Measurements from ENCODE around the gene MGLL. TPM values are rescaled to one million over a fixed set of nuclear protein-coding genes. Genes with fewer than 3 reads are reported as not detected.

Gene MGLL
- total RNA-seq (2022; extraction: Qiagen RNA extraction), result 64.4 to 75.1 TPM (median 70.0 TPM) in 5 replicates

DNA sequence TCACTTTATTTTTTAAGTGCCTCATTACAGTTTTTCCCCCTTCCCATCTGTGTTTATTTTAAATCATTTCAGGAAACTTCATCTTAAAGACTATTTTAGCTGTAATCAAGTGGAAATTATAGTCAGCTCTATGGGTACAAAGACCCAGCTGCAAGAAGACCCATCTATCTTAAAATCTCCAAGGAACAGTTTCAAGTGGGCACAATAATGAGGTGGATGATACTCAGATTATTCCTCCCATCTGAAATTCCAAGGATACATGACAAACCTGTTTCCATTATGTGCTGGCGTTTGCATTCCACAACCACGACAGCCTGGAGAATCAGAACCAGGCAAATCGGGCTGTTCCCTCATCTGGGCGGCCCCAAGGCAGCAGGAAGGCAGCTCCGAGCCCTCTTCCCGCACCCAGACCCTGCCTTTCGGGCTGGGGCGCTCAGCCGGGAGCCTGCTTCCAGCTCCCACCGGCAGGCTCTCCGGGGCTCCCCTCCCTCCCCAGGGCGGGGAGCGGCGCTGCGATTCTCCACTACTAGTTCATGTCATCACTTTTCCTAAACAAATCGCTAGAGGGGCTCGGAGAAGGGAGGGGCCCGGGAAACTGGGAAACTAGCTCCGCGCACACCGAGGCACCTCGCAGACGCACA lies at the start of gene MGLL:
MGLL (minus strand) TSS at position 475 of the 641 bp plus-strand sequence; CDS start at position 278, 197 bp downstream.

DNA sequence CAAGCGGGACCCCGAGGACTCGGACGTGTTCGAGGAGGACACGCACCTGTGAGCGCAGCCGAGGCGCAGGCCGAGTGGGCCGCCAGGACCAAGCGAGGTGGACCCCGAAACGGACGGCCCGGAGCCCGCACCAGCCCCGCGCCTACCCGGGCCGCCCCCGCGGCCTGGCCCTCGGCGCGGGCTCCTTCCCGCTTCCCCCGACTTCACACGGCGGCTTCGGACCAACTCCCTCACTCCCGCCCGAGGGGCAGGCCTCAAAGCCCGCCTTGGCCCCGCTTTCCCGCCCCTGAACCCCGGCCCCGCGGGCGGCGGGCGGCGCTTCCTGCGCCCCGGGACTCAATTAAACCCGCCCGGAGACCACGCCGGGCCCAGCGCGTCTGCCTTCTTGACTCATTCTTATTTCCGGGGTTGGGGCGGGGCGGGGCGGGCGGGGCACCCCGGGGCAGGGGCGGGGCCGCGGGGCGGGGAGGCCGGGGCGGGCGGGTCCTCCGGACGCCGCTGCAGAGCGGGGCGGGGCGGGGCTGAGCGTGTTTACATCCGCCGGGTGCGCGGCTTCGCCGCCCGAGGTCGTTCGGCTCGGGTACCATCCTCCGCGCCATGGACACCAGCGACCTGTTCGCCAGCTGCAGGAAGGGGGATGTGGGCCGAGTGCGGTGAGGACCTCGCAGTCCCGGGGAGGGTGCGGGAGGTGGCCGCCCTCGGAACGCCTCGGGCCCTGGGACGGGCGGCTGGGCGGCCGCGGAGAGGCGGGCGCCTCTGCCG lies 149.7 kb downstream of the MGLL start, which contains the start of gene ABTB1:
ABTB1 (plus strand) TSS at position 524 of the 762 bp plus-strand sequence; CDS start at position 598, 74 bp downstream.

Other genes starting within 250 kb of the MGLL start
- 43.2 to 60.5 TPM (median 58.3 TPM) in 5 replicates for gene TPRA1, start 231.8 kb downstream of the MGLL start, total RNA-seq (2022; extraction: Qiagen RNA extraction)
- gene MCM2, start 224.1 kb downstream of the MGLL start, total RNA-seq (2022; extraction: Qiagen RNA extraction), result 51.9 to 58.4 TPM (median 55.3 TPM) in 5 replicates
- gene PODXL2, start 193.3 kb downstream of the MGLL start, total RNA-seq (2022; extraction: Qiagen RNA extraction), result 9.2 to 11.6 TPM (median 10.0 TPM) in 5 replicates
- gene ABTB1, start 149.6 kb downstream of the MGLL start, total RNA-seq (2022; extraction: Qiagen RNA extraction), result 13.0 to 19.6 TPM (median 17.1 TPM) in 5 replicates
- gene KBTBD12, start 92.7 kb upstream of the MGLL start, total RNA-seq (2022; extraction: Qiagen RNA extraction), result not detected in 5 replicates
- gene SEC61A1, start 229.9 kb upstream of the MGLL start, total RNA-seq (2022; extraction: Qiagen RNA extraction), result 115 to 125 TPM (median 121 TPM) in 5 replicates

All from A549 treated with AZD2906 at 1 μM for 4 hours (cell line).